Fibroblast of skin of back (primary cell): ENCODE measurements around the gene CLSTN2.

Experiments used
- DNase-seq: peaks from one replicate; pipeline ENCODE4 v3.0.0-alpha.2; 2013

CLSTN2 gene

GRCh38 chr3:140097874-140098635 lies 163.1 kb downstream of the CLSTN2 start:
- no peak for DNase-seq

GRCh38 chr3:140100479-140100878 lies 165.5 kb downstream of the CLSTN2 start:
- DNase-seq, result no peak

- DNase-seq, result no peak
Observed at GRCh38 chr3:140103166-140103565, 168.2 kb downstream of the CLSTN2 start.

GRCh38 chr3:140103986-140104645 lies 169.1 kb downstream of the CLSTN2 start:
- DNase-seq, result no peak

GRCh38 chr3:140113996-140114788 lies 179.2 kb downstream of the CLSTN2 start:
- no peak for DNase-seq

GRCh38 chr3:140114789-140115080 lies 179.8 kb downstream of the CLSTN2 start:
- DNase-seq, result no peak

- no peak for DNase-seq
Observed at GRCh38 chr3:140117096-140117526, 182.1 kb downstream of the CLSTN2 start.

GRCh38 chr3:140122183-140122582 lies 187.2 kb downstream of the CLSTN2 start:
- DNase-seq, result no peak

GRCh38 chr3:140128217-140128616 lies 193.2 kb downstream of the CLSTN2 start:
- DNase-seq, result no peak

GRCh38 chr3:140128631-140129030 lies 193.6 kb downstream of the CLSTN2 start:
- peak; percentile 19 for DNase-seq

- DNase-seq, result no peak
Observed at GRCh38 chr3:140129768-140130284, 194.8 kb downstream of the CLSTN2 start.

GRCh38 chr3:140131895-140132294 lies 196.9 kb downstream of the CLSTN2 start:
- DNase-seq, result no peak

GRCh38 chr3:140134231-140134965 lies 199.4 kb downstream of the CLSTN2 start:
- DNase-seq, result no peak

GRCh38 chr3:140135461-140135860 lies 200.5 kb downstream of the CLSTN2 start:
- no peak for DNase-seq

GRCh38 chr3:140143367-140144069 lies 208.5 kb downstream of the CLSTN2 start:
- DNase-seq, result no peak

- DNase-seq, result no peak
Observed at GRCh38 chr3:140145528-140145927, 210.5 kb downstream of the CLSTN2 start.

GRCh38 chr3:140146668-140147067 lies 211.7 kb downstream of the CLSTN2 start:
- no peak for DNase-seq

GRCh38 chr3:140147965-140148490 lies 213.0 kb downstream of the CLSTN2 start:
- DNase-seq, result no peak

GRCh38 chr3:140148824-140149390 lies 213.9 kb downstream of the CLSTN2 start:
- DNase-seq, result no peak

- no peak for DNase-seq
Observed at GRCh38 chr3:140151321-140151720, 216.3 kb downstream of the CLSTN2 start.
